Gastrocnemius medialis (tissue), 4 donors: ENCODE results near the gene GGT6.

Experiments
- POLR2A ChIP-seq, 2 donors: fragments of 450-650 bp; IDR thresholded peaks; one replicate each; pipeline ENCODE4 v1.6.1; 2017; ENCODE audit warnings: antibody characterized with exemption in 2 of 2, mild to moderate bottlenecking in 2 of 2, moderate library complexity in 2 of 2
- TF ChIP-seq, protein P1 (sequence below), 5 experiments: fragments of 450-650 bp in 3 of 5; fragments of 200-600 bp in 2 of 5; sonication (generic) in 2 of 5; IDR thresholded peaks in 4 of 5; conservative IDR thresholded peaks in 1 of 5; 1 replicate in 4 of 5; 2 replicates in 1 of 5; pipeline ENCODE4 v1.5.1; 2016 to 2019; ENCODE audit warnings: antibody characterized with exemption in 5 of 5, mild to moderate bottlenecking in 3 of 5, moderate library complexity in 3 of 5

DNA sequence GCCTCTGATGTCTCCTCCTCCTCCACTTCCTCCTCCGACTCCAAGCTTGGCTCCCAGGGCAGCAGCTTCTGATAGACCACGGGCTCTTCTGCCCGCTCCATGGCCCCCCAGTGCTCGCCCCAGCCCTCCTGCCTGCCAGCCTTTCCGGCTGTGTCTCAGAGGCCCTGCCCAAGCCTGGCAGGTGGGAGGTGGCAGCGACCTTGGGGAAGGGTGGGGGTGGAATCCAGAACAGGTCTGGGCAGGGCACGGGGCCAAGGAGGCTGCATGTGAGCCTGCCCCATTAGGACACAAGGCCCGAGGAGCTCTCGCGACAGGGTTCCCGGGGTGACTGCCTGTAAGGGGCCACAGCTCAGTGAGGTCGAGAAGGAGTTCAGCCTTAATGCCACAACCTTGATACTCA, at the start of gene GGT6:
- TF ChIP-seq, protein P1, sequence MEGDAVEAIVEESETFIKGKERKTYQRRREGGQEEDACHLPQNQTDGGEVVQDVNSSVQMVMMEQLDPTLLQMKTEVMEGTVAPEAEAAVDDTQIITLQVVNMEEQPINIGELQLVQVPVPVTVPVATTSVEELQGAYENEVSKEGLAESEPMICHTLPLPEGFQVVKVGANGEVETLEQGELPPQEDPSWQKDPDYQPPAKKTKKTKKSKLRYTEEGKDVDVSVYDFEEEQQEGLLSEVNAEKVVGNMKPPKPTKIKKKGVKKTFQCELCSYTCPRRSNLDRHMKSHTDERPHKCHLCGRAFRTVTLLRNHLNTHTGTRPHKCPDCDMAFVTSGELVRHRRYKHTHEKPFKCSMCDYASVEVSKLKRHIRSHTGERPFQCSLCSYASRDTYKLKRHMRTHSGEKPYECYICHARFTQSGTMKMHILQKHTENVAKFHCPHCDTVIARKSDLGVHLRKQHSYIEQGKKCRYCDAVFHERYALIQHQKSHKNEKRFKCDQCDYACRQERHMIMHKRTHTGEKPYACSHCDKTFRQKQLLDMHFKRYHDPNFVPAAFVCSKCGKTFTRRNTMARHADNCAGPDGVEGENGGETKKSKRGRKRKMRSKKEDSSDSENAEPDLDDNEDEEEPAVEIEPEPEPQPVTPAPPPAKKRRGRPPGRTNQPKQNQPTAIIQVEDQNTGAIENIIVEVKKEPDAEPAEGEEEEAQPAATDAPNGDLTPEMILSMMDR (IDR thresholded peaks at IDR 0.05 in 4 of 5, conservative IDR thresholded peaks at IDR 0.05 in 1 of 5) = no peak
- no peak for TF ChIP-seq POLR2A (IDR thresholded peaks at IDR 0.05)
